DMS 273 treated with DMSO at 0.1 percent for 48 hours (cell line): Measurements from ENCODE around the gene DHRS1.

ENCODE experiments used
- DNase-seq: peaks from one replicate; lab custom pipeline; 2025; lab: John Stamatoyannopoulos, UW

The DHRS1 gene

GRCh38 chr14:24282736-24283135 lies 16.8 kb downstream of the DHRS1 start:
- DNase-seq = no peak

- DNase-seq = no peak
Observed at GRCh38 chr14:24281636-24282035, 17.9 kb downstream of the DHRS1 start.

GRCh38 chr14:24280797-24281460 lies 18.7 kb downstream of the DHRS1 start:
- no peak for DNase-seq

GRCh38 chr14:24279301-24280186 lies 20.0 kb downstream of the DHRS1 start:
- DNase-seq = no peak

- DNase-seq = no peak
Observed at GRCh38 chr14:24278424-24278823, 21.2 kb downstream of the DHRS1 start.

- no peak for DNase-seq
Observed at GRCh38 chr14:24277606-24278321, 21.8 kb downstream of the DHRS1 start.

GRCh38 chr14:24277071-24277470 lies 22.5 kb downstream of the DHRS1 start:
- DNase-seq = no peak

GRCh38 chr14:24274101-24274543 lies 25.5 kb downstream of the DHRS1 start:
- no peak for DNase-seq

GRCh38 chr14:24273422-24273998 lies 26.1 kb downstream of the DHRS1 start:
- DNase-seq = no peak

- DNase-seq = no peak
Observed at GRCh38 chr14:24272467-24272866, 27.1 kb downstream of the DHRS1 start.

- DNase-seq = no peak
Observed at GRCh38 chr14:24271834-24272263, 27.7 kb downstream of the DHRS1 start.

GRCh38 chr14:24271134-24271833 lies 28.3 kb downstream of the DHRS1 start, which contains the start of gene RABGGTA:
RABGGTA (minus strand) TSS chr14:24271597; CDS start chr14:24271115, 482 bp downstream.
- DNase-seq = peak; percentile 58

- DNase-seq = no peak
Observed at GRCh38 chr14:24270537-24271133, 28.9 kb downstream of the DHRS1 start.

GRCh38 chr14:24269910-24270536 lies 29.6 kb downstream of the DHRS1 start:
- no peak for DNase-seq

GRCh38 chr14:24269368-24269767 lies 30.2 kb downstream of the DHRS1 start:
- DNase-seq = no peak

GRCh38 chr14:24268225-24268624 lies 31.4 kb downstream of the DHRS1 start:
- DNase-seq = no peak

GRCh38 chr14:24267516-24267915 lies 32.1 kb downstream of the DHRS1 start:
- no peak for DNase-seq

- DNase-seq = no peak
Observed at GRCh38 chr14:24266344-24267244, 33.0 kb downstream of the DHRS1 start.

GRCh38 chr14:24264298-24264697 lies 35.3 kb downstream of the DHRS1 start:
- no peak for DNase-seq
